B cell (primary cell): ENCODE results near the gene HINT3. TPM values are rescaled to one million over a fixed set of nuclear protein-coding genes. Genes with fewer than 3 reads are reported as not detected.

ENCODE experiments used
- ATAC-seq: fragments of 200-7000 bp; cut with Tn5 transposase; one replicate; pipeline ENCODE4 v1.10.0; 2021; ENCODE audit warnings: low read depth, mild to moderate bottlenecking, moderate number of reproducible peaks, moderate library complexity
- CTCF ChIA-PET: fragments of 350-600 bp; sonication (Branson Sonifier 250); formaldehyde crosslinking; loops from one replicate; lab custom pipeline; 2021; ENCODE audit warnings: antibody characterized with exemption, inconsistent platforms; lab: Charles Lee
- POLR2A ChIA-PET: fragments of 350-600 bp; sonication (Branson Sonifier 250); formaldehyde crosslinking; loops from one replicate; lab custom pipeline; 2021; ENCODE audit warnings: antibody characterized with exemption; lab: Charles Lee
- DNase-seq: peaks from one replicate; pipeline ENCODE4 v3.0.0; 2013
- H2AFZ ChIP-seq: 2 replicates; pipeline ENCODE4 v1.6.1; 2012; ENCODE audit warnings: mild to moderate bottlenecking, low read depth, low read length; ENCODE audit not compliant: insufficient read depth, poor library complexity, severe bottlenecking
- H3K27ac ChIP-seq, 2 donors: 1 replicate in 1 of 2; 2 replicates in 1 of 2; pipeline ENCODE4 v1.5.1; 2012 to 2013; ENCODE audit warnings: low read length in 2 of 2, mild to moderate bottlenecking in 2 of 2, moderate library complexity in 1 of 2
- H3K27me3 ChIP-seq, 4 experiments: fragments of 200-600 bp in 1 of 4; sonication (generic) in 1 of 4; replicated peaks in 1 of 4; 1 replicate in 2 of 4; 2 replicates in 2 of 4; pipeline versions ENCODE4 v1.6.1 to v1.7.0; 2013 to 2016; ENCODE audit warnings: low read length in 3 of 4, mild to moderate bottlenecking in 2 of 4, mixed read lengths in 1 of 4, moderate library complexity in 1 of 4; ENCODE audit not compliant: insufficient read depth in 4 of 4, control insufficient read depth in 3 of 4; ENCODE audit errors: control extremely low read depth in 1 of 4
- H3K36me3 ChIP-seq, 2 experiments: replicated peaks in 1 of 2; 1 replicate in 1 of 2; 2 replicates in 1 of 2; pipeline versions ENCODE4 v1.6.1 to v1.7.1; 2013; ENCODE audit warnings: low read length in 1 of 2; ENCODE audit not compliant: insufficient read depth in 2 of 2, control insufficient read depth in 1 of 2; ENCODE audit errors: control extremely low read depth in 1 of 2, extremely low read depth in 1 of 2
- H3K4me1 ChIP-seq, 2 donors: fragments of 200-600 bp in 1 of 2; sonication (generic) in 1 of 2; 1 replicate in 1 of 2; 2 replicates in 1 of 2; pipeline versions ENCODE4 v1.5.1 to v1.6.1; 2013 to 2017; ENCODE audit warnings: low read length in 2 of 2; ENCODE audit not compliant: control insufficient read depth in 2 of 2, insufficient read depth in 2 of 2
- H3K4me2 ChIP-seq: replicated peaks from 2 replicates; pipeline ENCODE3; 2012; ENCODE audit warnings: mild to moderate bottlenecking, low read depth, low read length; ENCODE audit not compliant: poor library complexity, severe bottlenecking
- H3K4me3 ChIP-seq, 5 experiments: fragments of 200-600 bp in 1 of 5; sonication (generic) in 1 of 5; 1 replicate in 3 of 5; 2 replicates in 2 of 5; pipeline versions ENCODE4 v1.5.1 to v1.7.0; 2011 to 2016; ENCODE audit warnings: low read length in 4 of 5, mild to moderate bottlenecking in 4 of 5, low read depth in 2 of 5, control low read depth in 1 of 5, moderate library complexity in 1 of 5; ENCODE audit not compliant: insufficient read depth in 1 of 5; ENCODE audit errors: control extremely low read depth in 1 of 5, extremely low read depth in 1 of 5
- H3K79me2 ChIP-seq: fragments of 200-600 bp; sonication (generic); one replicate; pipeline ENCODE4 v1.6.0; 2016; ENCODE audit warnings: low read length; ENCODE audit not compliant: control insufficient read depth, insufficient read depth
- H3K9ac ChIP-seq: fragments of 200-600 bp; sonication (generic); 2 replicates; pipeline ENCODE4 v1.6.1; 2017; ENCODE audit warnings: mild to moderate bottlenecking, low read length, moderate library complexity
- H3K9me3 ChIP-seq, 3 donors: one replicate each; pipeline versions ENCODE4 v1.6.1 to v1.7.1; 2013; ENCODE audit warnings: low read length in 2 of 3; ENCODE audit not compliant: control insufficient read depth in 2 of 3, insufficient read depth in 1 of 3; ENCODE audit errors: control extremely low read depth in 1 of 3
- H4K20me1 ChIP-seq: 2 replicates; pipeline ENCODE4 v1.6.0; 2012; ENCODE audit warnings: mild to moderate bottlenecking, low read length; ENCODE audit not compliant: insufficient read depth, control insufficient read depth, poor library complexity, severe bottlenecking
- H3K27ac Mint-ChIP-seq: one replicate; pipeline ENCODE4 v1.8.0; 2021; ENCODE audit warnings: mixed read lengths
- H3K27me3 Mint-ChIP-seq: one replicate; pipeline ENCODE4 v1.8.0; 2021; ENCODE audit warnings: mixed read lengths
- H3K4me1 Mint-ChIP-seq: one replicate; pipeline ENCODE4 v1.8.0; 2021; ENCODE audit warnings: mixed read lengths
- H3K4me3 Mint-ChIP-seq: one replicate; pipeline ENCODE4 v1.8.0; 2021; ENCODE audit warnings: mixed read lengths
- H3K9me3 Mint-ChIP-seq: one replicate; pipeline ENCODE4 v1.8.0; 2022; ENCODE audit warnings: mixed read lengths; ENCODE audit not compliant: insufficient read depth
- EZH2 ChIP-seq: IDR thresholded peaks from 2 replicates; pipeline ENCODE4 v1.6.1; 2012; ENCODE audit warnings: borderline replicate concordance, low read depth, mild to moderate bottlenecking, moderate library complexity, low read length; ENCODE audit not compliant: insufficient read depth, poor library complexity, severe bottlenecking
- WGBS: methylation state at CpG from one replicate; pipeline ENCODE4 v1.1.5; 2013; ENCODE audit warnings: missing lambda C conversion rate; ENCODE audit not compliant: insufficient coverage; 5-methylcytosine and 5-hydroxymethylcytosine counted together
- intact Hi-C: fragments of 100-400 bp; cut with micrococcal nuclease; formaldehyde crosslinking; loops from one replicate; pipeline ENCODE4 v1.10.0; 2022
- polyA plus RNA-seq: library from polyadenylated mRNA; depleted of rRNA; stranded (reverse); fragments of >200 nt; gene quantifications from 2 replicates; pipeline ENCODE4 v1.2.3, GENCODE V29; 2012
- small RNA-seq: library from RNA; depleted of rRNA; stranded (forward); fragments of <200 nt; gene quantifications from one replicate; pipeline ENCODE3, GENCODE V24; 2012; ENCODE audit warnings: low replicate concordance, low read depth; ENCODE audit not compliant: insufficient read length
- total RNA-seq, 2 donors: library from RNA; stranded (reverse); fragments of 120-200 nt in 1 of 2; gene quantifications; 1 replicate in 1 of 2; 2 replicates in 1 of 2; pipeline versions ENCODE4 v1.2.3 to v1.2.4, GENCODE V29; 2013 to 2022
- TF ChIP-seq, protein P1 (sequence below): fragments of 200-600 bp; IDR thresholded peaks from one replicate; pipeline ENCODE4 v1.8.0; 2022; ENCODE audit warnings: antibody characterized with exemption, mild to moderate bottlenecking

HINT3 gene
- total and polyA plus RNA-seq, 2 donors (not counting 1 experiment from before 2014, with no cell fraction given): 5.5 to 12.4 TPM

DNA sequence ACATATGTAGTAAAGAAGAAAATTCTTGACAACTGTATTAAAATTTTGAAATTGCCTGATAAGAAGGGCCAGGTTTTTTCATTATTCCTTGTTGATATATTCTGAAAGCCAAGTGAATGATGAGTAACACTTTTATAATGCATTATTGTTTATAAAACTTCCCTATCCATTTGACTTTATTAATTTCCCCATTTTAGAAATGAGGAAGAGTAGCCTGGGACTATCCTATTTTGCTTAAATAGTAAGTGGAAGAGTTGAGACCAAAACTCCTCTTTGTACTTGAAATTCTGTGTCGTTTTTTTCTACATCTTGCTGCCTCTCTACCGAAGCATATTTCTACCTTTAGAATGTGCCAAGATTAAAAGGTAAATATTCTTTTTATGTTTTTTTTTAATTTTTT is 69.4 kb downstream of the HINT3 start:
- Histone ChIP-seq H3K4me2 (no peak overlapping the region), H3K27ac (no peak overlapping the region), H3K27me3 (no peaks in the 10 kb centered on the region), H3K4me1 (no peaks in the 10 kb centered on the region), H2AFZ (no peak overlapping the region), H3K4me3 (no peak overlapping the region), H3K36me3 (peaks cover 6 to 49% of the 10 kb centered on the region in 2 experiments), H3K79me2 (no peaks in the 10 kb centered on the region), H4K20me1 (no peaks in the 10 kb centered on the region), H3K9me3 (no peaks in the 10 kb centered on the region), H3K9ac (no peak overlapping the region)
- Mint-ChIP-seq H3K9me3 (no peaks in the 10 kb centered on the region), H3K27me3 (no peaks in the 10 kb centered on the region), H3K27ac (no peak overlapping the region), H3K4me3 (no peak overlapping the region), H3K4me1 (no peaks in the 10 kb centered on the region)
- intact Hi-C loops: no loop called here
- TF ChIP-seq, protein P1, sequence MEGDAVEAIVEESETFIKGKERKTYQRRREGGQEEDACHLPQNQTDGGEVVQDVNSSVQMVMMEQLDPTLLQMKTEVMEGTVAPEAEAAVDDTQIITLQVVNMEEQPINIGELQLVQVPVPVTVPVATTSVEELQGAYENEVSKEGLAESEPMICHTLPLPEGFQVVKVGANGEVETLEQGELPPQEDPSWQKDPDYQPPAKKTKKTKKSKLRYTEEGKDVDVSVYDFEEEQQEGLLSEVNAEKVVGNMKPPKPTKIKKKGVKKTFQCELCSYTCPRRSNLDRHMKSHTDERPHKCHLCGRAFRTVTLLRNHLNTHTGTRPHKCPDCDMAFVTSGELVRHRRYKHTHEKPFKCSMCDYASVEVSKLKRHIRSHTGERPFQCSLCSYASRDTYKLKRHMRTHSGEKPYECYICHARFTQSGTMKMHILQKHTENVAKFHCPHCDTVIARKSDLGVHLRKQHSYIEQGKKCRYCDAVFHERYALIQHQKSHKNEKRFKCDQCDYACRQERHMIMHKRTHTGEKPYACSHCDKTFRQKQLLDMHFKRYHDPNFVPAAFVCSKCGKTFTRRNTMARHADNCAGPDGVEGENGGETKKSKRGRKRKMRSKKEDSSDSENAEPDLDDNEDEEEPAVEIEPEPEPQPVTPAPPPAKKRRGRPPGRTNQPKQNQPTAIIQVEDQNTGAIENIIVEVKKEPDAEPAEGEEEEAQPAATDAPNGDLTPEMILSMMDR: no peak
- no peak for TF ChIP-seq EZH2
- ChIA-PET CTCF (no interaction called here), POLR2A (no interaction called here)
- no peak for ATAC-seq
- WGBS: no CpG with 5 or more reads among the region's 2 CpGs
- no peak for DNase-seq

DNA sequence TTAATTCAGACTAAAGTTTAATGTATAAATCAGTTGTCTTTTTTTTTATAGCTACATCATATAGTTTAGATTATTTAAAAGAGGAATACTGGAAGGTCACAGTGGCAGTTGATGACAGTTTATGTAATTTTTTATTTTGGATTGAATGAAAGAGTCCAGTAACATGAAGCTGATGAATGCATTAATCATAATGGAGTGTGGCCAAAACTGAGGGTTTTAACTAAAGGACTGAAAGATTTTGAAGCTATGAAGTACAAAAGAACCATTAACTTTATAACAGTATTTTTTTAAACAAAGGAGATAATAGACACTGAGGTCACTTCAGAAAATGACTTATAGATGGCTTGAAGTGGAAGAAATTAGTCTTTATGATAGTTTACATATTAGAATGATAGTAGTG is 71.0 kb downstream of the HINT3 start:
- Histone ChIP-seq H3K4me2 (no peak overlapping the region), H2AFZ (no peak overlapping the region), H3K27me3 (no peaks in the 10 kb centered on the region), H3K79me2 (no peaks in the 10 kb centered on the region), H3K4me3 (no peak overlapping the region), H3K9me3 (no peaks in the 10 kb centered on the region), H4K20me1 (no peaks in the 10 kb centered on the region), H3K9ac (no peak overlapping the region), H3K27ac (no peak overlapping the region), H3K36me3 (peaks cover 10 to 38% of the 10 kb centered on the region in 2 experiments), H3K4me1 (no peaks in the 10 kb centered on the region)
- no peak for ATAC-seq
- Mint-ChIP-seq H3K4me3 (no peak overlapping the region), H3K27me3 (no peaks in the 10 kb centered on the region), H3K9me3 (no peaks in the 10 kb centered on the region), H3K4me1 (no peaks in the 10 kb centered on the region), H3K27ac (no peak overlapping the region)
- intact Hi-C loops: no loop called here
- POLR2A ChIA-PET: no interaction called here
- CTCF ChIA-PET: interaction anchor here (1.4 kb wide), 1 partner anchor 32 kb away, joined by 4 read pairs; no protein-coding TSS in a partner anchor
- no peak for DNase-seq
- TF ChIP-seq EZH2: no peak
- TF ChIP-seq, protein P1: no peak

Small RNA genes within 50 kb of the gene (small RNA-seq; reads per million reads assigned to genes)
- not detected for gene RNA5SP216

Other genes starting within 250 kb of the HINT3 start
- gene HEY2, start 207.1 kb upstream of the HINT3 start, total RNA-seq: not detected in 2 replicates
- gene HEY2, start 207.1 kb upstream of the HINT3 start, polyA plus RNA-seq: 0.12 and 0.23 TPM in 2 replicates
- 27.0 and 27.4 TPM in 2 replicates for gene NCOA7, start 165.8 kb upstream of the HINT3 start, total RNA-seq
- gene NCOA7, start 165.8 kb upstream of the HINT3 start, polyA plus RNA-seq: 10.9 and 16.9 TPM in 2 replicates
- gene TRMT11, start 29.8 kb downstream of the HINT3 start, total RNA-seq: 29.3 and 30.4 TPM in 2 replicates
- 12.1 and 16.4 TPM in 2 replicates for gene TRMT11, start 29.8 kb downstream of the HINT3 start, polyA plus RNA-seq